Measurements from ENCODE around the gene WDR1.
"Not testable (repeated sequence)": the region's sequence is repeated elsewhere in the genome, so short reads cannot be mapped to it uniquely, and the experiment has no call there.

The WDR1 gene

DNA sequence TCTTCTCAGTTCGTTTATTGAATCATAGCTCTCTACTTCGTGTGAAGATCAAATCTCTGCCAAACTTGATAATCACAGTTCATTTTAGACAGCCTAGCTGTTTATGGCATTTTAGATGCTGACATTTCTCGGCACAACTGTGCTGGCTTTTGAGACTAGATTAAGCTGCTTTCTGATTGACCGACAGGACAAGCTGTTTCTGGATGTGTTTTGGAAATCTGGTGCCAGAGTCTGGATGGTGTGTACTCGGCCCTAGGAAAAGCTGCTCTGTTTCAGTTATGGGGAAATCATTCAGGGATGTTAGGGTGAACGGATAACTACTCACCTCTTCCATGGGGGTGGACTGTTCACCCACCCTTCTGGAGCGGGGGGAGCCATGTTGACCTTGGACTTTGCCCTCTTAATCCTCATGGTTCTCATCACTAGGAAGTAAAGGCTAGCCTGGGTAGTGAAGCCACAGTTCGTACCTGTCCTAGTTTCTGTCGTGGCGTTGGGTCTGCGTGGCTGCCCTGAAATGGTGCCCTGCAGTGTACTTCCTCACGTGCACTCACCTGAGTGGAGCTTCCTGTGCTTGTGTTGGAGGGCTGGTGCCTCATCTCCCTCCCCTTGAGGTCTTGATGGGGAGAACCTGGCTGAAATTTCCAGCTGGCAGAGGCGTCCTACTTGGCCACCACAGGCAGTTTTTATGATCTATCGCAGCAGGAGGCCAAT is 13.7 kb upstream of the WDR1 start:
- peaks cover 20% of the 10 kb centered on the region for H3K27me3 ChIP-seq (ENCODE audit: control insufficient read depth, insufficient read depth, low read length)
- H3K4me1 ChIP-seq (ENCODE audit: control insufficient read depth, insufficient read depth, low read length), result no peaks in the 10 kb centered on the region
- no peak overlapping the region for H3K9ac ChIP-seq (ENCODE audit: low read length)
- H3K4me3 ChIP-seq (ENCODE audit: low read depth, low read length), result no peak overlapping the region
- no peaks in the 10 kb centered on the region for H3K36me3 ChIP-seq (ENCODE audit: control insufficient read depth, insufficient read depth, low read length)
- H3K27ac ChIP-seq (ENCODE audit: low read depth, low read length), result no peak overlapping the region
- H3K9me3 ChIP-seq (ENCODE audit: control insufficient read depth, insufficient read depth, low read depth, low read length), result no peaks in the 10 kb centered on the region

DNA sequence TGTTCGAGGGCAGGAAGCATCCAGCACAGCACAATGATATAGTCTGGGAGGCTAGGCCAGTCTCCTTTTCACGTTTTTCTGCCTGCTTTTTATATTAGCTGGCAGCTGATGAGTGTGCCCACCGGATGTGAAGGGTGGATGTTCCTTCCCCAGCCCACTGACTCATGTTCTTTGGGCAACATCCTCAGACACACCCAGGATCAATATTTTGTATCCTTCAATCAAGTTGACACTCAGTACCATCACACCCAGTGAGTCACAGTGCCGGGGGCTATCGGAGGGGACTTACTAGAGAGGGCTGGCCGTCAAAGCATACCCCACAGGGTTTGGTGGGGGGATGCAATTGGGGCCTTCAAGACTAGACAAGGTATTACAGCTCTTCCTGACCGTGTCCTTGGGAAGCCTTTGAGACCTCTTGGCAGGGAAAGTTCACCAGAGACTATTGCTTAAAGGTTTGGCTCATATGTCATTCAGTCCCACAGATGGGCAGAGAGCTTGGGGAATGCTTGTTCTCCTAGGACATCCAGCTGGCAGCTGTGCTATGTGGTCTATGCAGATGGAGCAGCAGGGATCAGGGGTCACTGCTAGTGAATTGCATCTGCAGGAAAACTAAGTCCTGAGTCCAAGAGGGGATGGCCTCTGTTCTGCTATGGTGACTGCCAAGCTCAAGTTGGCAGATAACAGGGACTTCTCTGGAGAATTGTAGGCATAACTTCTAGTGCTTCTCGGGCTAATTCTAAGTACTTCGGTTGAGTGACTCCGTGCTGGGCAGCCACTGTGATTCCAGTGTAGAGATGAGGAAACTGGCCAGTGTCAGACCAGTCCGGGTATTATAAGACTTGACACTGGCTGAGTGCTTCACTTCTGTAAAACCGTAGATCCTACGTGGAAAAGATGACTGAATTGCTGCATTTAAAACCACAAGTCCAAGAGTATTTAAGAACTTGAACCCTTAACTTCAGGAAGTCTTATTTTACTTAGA is 12.9 kb upstream of the WDR1 start:
- no peaks in the 10 kb centered on the region for H3K9me3 ChIP-seq (ENCODE audit: control insufficient read depth, insufficient read depth, low read depth, low read length)
- H3K4me1 ChIP-seq (ENCODE audit: control insufficient read depth, insufficient read depth, low read length), result no peaks in the 10 kb centered on the region
- no peaks in the 10 kb centered on the region for H3K36me3 ChIP-seq (ENCODE audit: control insufficient read depth, insufficient read depth, low read length)
- H3K27ac ChIP-seq (ENCODE audit: low read depth, low read length), result no peak overlapping the region
- no peak overlapping the region for H3K4me3 ChIP-seq (ENCODE audit: low read depth, low read length)
- peaks cover 17% of the 10 kb centered on the region for H3K27me3 ChIP-seq (ENCODE audit: control insufficient read depth, insufficient read depth, low read length)
- no peak overlapping the region for H3K9ac ChIP-seq (ENCODE audit: low read length)

DNA sequence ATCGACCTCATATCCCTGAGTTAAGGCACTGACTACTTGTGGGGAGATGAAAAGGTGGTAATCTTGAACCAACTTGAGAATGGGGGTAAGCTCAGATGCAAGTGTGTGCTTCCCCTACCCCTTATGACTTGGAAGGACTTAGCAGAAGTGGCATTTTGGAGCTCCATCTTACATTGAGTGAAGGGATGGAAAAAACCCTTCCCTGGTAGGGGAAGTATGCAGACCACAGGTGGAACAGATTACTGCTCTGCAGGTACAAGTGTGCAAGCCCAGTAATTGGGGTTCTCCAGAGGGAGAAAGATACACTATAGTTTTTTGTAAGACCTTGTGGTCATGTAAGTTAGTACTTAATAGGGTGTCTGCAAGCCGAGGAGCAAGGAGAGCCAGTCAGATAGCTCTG is 12.2 kb upstream of the WDR1 start:
- H3K9ac ChIP-seq (ENCODE audit: low read length), result no peak overlapping the region
- H3K4me1 ChIP-seq (ENCODE audit: control insufficient read depth, insufficient read depth, low read length), result peaks cover 2% of the 10 kb centered on the region
- peaks cover 17% of the 10 kb centered on the region for H3K27me3 ChIP-seq (ENCODE audit: control insufficient read depth, insufficient read depth, low read length)
- no peak overlapping the region for H3K27ac ChIP-seq (ENCODE audit: low read depth, low read length)
- H3K4me3 ChIP-seq (ENCODE audit: low read depth, low read length), result no peak overlapping the region
- no peaks in the 10 kb centered on the region for H3K9me3 ChIP-seq (ENCODE audit: control insufficient read depth, insufficient read depth, low read depth, low read length)
- no peaks in the 10 kb centered on the region for H3K36me3 ChIP-seq (ENCODE audit: control insufficient read depth, insufficient read depth, low read length)

DNA sequence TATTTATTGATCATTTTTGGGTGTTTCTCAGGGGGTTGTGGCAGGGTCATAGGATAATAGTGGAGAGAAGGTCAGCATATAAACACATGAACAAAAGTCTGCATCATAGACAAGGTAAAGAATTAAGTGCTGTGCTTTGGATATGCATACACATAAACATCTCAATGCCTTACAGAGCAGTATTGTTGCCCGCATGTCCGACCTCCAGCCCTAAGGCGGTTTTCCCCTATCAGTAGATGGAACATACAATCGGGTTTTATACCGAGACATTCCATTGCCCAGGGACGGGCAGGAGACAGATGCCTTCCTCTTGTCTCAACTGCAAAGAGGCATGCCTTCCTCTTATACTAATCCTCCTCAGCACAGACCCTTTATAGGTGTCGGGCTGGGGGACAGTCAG is 10.9 kb upstream of the WDR1 start:
- H3K9ac ChIP-seq (ENCODE audit: low read length); H3K36me3 ChIP-seq (ENCODE audit: control insufficient read depth, insufficient read depth, low read length); H3K9me3 ChIP-seq (ENCODE audit: control insufficient read depth, insufficient read depth, low read depth, low read length); H3K27ac ChIP-seq (ENCODE audit: low read depth, low read length); H3K4me3 ChIP-seq (ENCODE audit: low read depth, low read length); H3K4me1 ChIP-seq (ENCODE audit: control insufficient read depth, insufficient read depth, low read length): not testable (repeated sequence)
- peaks cover 10% of the 10 kb centered on the region for H3K27me3 ChIP-seq (ENCODE audit: control insufficient read depth, insufficient read depth, low read length)

DNA sequence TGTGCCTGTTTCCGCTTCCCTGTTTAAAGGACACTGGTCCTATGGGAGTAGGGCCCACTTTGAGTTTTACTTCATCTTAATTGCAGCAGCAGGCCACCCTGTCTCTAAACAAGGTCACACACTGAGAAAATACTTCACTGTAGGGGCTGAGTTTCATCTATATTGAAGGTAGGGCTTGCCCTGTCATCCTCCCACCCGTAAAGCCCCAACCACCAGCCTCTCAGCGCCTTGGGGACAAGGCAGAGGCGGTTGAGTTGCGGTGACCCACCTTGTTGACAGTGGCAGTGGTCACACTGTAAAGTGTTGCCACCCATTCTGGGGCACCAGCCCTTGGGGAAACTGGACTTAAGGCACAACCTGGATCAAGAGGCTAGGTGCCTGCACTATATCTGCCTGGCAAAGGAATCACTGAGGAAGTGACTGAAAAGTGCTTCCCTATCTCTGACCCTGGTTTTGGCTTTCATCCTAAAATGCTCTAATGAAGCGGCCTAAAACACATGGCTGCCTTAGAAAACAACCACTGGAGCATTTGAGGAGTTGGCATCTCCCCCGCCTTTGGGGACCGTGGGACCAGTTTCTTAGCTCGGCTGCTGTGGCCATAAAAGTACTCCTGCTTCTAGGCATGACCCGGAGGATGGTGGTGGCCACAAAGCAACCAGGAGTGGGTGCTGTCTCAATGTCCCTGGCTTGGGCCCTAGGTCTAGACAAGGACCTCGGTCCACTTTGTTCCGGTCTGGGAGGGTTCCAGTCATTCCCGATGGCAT is 7.8 kb upstream of the WDR1 start:
- Histone ChIP-seq H3K27ac (ENCODE audit: low read depth, low read length) (no peak overlapping the region), H3K4me1 (ENCODE audit: control insufficient read depth, insufficient read depth, low read length) (peaks cover 8% of the 10 kb centered on the region), H3K9ac (ENCODE audit: low read length) (no peak overlapping the region), H3K9me3 (ENCODE audit: control insufficient read depth, insufficient read depth, low read depth, low read length) (no peaks in the 10 kb centered on the region), H3K4me3 (ENCODE audit: low read depth, low read length) (no peak overlapping the region), H3K27me3 (ENCODE audit: control insufficient read depth, insufficient read depth, low read length) (0 out of 2 replicates have a peak, but pooled peaks cover 3% of the 10 kb centered on the region), H3K36me3 (ENCODE audit: control insufficient read depth, insufficient read depth, low read length) (no peaks in the 10 kb centered on the region)

DNA sequence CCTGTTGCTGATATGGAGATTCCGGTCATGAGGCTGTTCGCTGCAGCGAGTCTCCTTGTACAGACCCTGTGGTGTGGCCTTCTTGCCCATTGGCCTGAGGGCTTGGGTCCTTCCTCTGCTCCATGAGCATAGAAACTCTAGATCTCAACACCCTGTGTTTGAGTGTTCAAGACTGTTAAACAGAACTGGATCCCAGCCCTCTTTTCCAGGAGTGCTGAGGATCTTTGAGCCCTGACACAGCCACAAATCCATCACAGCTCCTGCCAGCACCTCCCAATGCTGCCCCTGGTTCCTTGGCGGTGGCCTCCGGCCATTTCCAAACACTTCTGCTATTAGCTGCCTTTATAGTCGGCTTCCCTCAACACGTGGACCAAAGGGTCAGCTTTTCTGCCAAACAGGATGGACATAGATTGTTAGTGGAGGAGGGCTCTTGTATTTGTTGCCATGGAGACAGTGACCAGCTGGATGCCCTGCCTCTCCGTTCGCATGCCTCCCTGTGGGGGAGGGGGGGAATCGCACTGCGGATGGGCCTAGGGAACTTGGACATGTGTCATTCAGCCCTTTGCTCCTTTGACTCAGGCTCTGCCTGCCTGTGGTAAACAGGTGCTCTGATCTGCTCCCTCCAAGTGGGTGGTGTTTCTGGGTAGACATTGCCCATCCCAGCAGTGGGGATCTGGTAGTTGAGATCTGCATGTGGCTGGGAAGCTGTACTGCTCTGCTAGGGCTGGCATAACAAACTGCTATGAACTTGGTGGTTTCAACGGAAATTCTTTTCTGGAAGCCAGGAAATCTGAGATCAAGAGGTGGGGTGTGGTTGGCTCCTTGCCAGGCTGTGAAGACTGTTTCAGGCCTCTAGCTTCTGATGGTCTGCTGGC is 6.9 kb upstream of the WDR1 start:
- no peak overlapping the region for H3K9ac ChIP-seq (ENCODE audit: low read length)

DNA sequence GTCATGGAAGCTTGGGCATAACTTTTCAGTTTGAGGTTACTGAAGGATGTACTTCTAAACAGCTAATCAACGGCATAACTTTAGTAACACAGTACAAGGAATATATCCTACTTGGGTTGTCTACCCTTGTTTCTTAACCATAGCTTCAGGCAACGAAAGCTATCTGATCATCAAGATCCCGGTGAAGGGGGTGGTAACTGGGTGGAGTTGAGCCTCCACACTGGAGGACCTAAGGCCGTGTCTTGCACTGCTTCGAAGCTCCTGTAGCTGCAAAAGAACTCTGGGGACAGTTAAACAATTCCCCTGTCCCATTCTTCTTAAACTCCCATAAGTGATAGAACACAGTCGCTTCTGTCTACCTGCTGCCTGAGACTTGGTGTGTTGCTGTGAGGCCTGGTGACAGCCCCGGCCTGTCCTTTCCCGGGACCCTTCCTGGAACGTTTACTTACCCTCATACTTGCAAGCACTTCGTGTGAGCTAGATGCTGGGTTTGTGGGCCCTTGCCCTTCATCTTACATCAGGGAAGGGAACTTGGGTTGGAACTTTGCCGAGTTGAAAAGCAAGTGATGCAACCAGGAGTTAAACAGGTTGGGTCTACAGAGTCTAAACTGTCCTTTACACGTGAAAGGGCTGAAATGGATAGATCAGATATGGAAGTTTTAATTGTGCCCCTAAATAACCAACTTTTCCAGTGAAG is 5.8 kb upstream of the WDR1 start:
- H3K4me1 ChIP-seq (ENCODE audit: control insufficient read depth, insufficient read depth, low read length), result peaks cover 23% of the 10 kb centered on the region
- H3K4me3 ChIP-seq (ENCODE audit: low read depth, low read length), result no peak overlapping the region
- H3K27ac ChIP-seq (ENCODE audit: low read depth, low read length), result no peak overlapping the region
- H3K27me3 ChIP-seq (ENCODE audit: control insufficient read depth, insufficient read depth, low read length), result no peaks in the 10 kb centered on the region
- no peaks in the 10 kb centered on the region for H3K9me3 ChIP-seq (ENCODE audit: control insufficient read depth, insufficient read depth, low read depth, low read length)
- no peak overlapping the region for H3K9ac ChIP-seq (ENCODE audit: low read length)
- no peaks in the 10 kb centered on the region for H3K36me3 ChIP-seq (ENCODE audit: control insufficient read depth, insufficient read depth, low read length)

More for the DNA sequence above, 6.9 kb upstream of the WDR1 start:
- Histone ChIP-seq H3K36me3 (ENCODE audit: control insufficient read depth, insufficient read depth, low read length) (no peaks in the 10 kb centered on the region), H3K27me3 (ENCODE audit: control insufficient read depth, insufficient read depth, low read length) (0 out of 2 replicates have a peak, but pooled peaks cover under 1% of the 10 kb centered on the region), H3K9me3 (ENCODE audit: control insufficient read depth, insufficient read depth, low read depth, low read length) (no peaks in the 10 kb centered on the region), H3K27ac (ENCODE audit: low read depth, low read length) (no peak overlapping the region), H3K4me3 (ENCODE audit: low read depth, low read length) (no peak overlapping the region), H3K4me1 (ENCODE audit: control insufficient read depth, insufficient read depth, low read length) (peaks cover 12% of the 10 kb centered on the region)

DNA sequence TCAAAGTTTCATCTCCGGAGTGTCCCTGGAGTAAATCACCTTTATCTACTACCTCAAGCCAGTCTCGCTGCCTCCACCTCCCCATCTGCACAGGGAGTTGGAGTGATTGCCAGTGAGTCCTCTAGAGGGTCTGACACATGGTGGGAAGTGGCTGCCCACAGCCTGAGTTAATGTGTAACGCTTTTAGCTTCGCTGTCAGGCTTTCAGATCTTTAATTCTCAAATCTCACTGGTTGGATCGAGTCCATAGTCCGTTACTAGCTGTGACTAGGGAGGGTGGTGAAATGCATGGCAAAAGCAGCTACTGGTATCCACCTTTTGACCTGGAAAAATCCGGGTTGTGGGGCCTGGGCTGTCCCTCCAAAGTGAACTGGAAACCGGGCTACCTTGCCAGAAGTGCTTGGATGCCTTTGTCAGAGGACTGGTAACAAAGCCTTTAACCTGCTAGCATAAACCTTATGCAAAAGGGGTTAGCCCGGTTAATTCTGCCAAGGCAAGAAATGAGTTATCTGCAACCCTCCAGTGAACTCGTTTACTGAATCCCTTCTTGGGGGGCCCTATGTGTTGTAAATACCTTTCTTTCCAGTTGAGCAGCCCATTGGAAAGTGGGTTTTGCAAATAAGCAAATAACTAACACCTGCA is 5.1 kb upstream of the WDR1 start:
- Histone ChIP-seq H3K9ac (ENCODE audit: low read length) (no peak overlapping the region), H3K9me3 (ENCODE audit: control insufficient read depth, insufficient read depth, low read depth, low read length) (no peaks in the 10 kb centered on the region), H3K36me3 (ENCODE audit: control insufficient read depth, insufficient read depth, low read length) (no peaks in the 10 kb centered on the region), H3K27ac (ENCODE audit: low read depth, low read length) (no peak overlapping the region), H3K4me1 (ENCODE audit: control insufficient read depth, insufficient read depth, low read length) (peaks cover 24% of the 10 kb centered on the region), H3K4me3 (ENCODE audit: low read depth, low read length) (no peak overlapping the region), H3K27me3 (ENCODE audit: control insufficient read depth, insufficient read depth, low read length) (no peaks in the 10 kb centered on the region)

DNA sequence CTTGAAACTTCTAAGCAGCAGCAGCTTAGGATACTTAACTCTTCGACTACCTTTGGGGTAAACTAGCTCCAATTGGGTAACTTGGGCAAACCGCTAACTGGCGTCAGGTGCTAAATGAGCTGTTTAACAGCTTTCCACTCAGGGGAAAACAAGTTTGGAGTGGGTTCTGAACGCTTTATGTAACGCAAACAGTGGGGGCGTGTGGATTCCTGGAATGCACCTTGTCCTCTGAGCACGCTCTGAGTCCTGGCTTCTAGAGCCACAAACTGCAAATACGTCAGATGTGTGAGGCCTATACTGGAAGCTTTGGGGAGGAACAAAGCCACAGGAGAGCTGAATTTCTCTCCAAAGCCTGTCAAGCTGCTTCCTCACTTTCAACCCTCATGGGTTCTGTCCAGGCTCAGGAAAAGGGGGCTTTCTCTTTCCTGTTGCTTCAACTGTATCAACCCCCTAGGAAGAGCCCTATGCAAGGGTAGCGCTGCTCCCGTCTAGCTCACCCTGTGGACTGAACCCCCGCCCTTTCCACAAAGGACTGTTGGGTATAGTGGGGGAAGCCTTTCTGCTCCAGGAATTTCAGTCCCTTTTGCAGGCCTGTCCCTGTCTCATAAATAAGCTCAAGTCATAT is 4.5 kb upstream of the WDR1 start:
- Histone ChIP-seq H3K27ac (ENCODE audit: low read depth, low read length) (no peak overlapping the region), H3K4me1 (ENCODE audit: control insufficient read depth, insufficient read depth, low read length) (peaks cover 24% of the 10 kb centered on the region), H3K36me3 (ENCODE audit: control insufficient read depth, insufficient read depth, low read length) (peaks cover under 1% of the 10 kb centered on the region; the same call in 1 of the 2 replicates), H3K9ac (ENCODE audit: low read length) (no peak overlapping the region), H3K4me3 (ENCODE audit: low read depth, low read length) (no peak overlapping the region), H3K27me3 (ENCODE audit: control insufficient read depth, insufficient read depth, low read length) (no peaks in the 10 kb centered on the region), H3K9me3 (ENCODE audit: control insufficient read depth, insufficient read depth, low read depth, low read length) (no peaks in the 10 kb centered on the region)

Measured in HUES6 (cell line).